OCI-M1 (cell line): ENCODE results near the gene PDE7B.
A peak's percentile ranks its signal among the peaks of the same experiment; 100 is the strongest.
"Not testable (repeated sequence)": the region's sequence is repeated elsewhere in the genome, so short reads cannot be mapped to it uniquely, and the experiment has no call there.

ENCODE experiments used
- DNase-seq: peaks from one replicate; lab custom pipeline; 2025; lab: John Stamatoyannopoulos, UW

The PDE7B gene

DNA sequence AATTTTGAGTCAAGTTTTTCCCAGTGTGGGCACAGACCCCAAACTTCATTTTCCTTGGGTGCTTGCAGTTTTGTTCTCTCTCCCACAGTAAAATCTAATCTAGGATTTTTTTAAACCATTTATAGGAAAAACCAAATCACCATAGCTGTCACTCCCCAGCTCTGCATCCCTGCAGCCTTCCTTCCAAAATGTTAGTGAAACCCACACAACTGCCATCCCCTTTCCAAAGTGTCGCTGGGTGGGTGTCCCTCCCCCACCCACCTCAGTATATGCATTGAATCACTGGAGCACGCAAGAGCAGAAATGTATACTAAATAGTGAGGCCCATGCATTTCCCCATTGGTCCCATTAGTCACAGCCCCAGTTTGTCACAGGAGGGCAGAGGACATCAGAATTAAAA, 260.3 kb downstream of the PDE7B start:
- DNase-seq: no peak

DNA sequence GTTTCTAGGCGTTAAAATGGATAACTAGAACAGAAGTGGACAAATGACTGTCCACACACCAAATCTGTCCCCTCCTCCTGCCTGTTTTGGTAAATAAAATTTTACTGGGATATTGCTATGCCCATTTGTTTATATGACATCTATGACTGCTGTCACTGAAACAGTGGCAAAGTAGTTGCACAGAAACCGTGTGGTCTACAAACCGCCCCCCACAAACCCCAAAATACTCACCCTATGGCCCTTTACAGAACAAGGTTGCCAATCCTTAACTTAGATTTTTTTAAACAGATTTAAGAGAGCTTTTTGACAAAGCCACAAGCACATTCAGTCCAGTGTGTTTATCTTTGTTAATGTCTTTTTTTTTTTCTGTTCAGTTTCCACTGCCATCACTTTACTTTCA, 260.8 kb downstream of the PDE7B start:
- DNase-seq: no peak

DNA sequence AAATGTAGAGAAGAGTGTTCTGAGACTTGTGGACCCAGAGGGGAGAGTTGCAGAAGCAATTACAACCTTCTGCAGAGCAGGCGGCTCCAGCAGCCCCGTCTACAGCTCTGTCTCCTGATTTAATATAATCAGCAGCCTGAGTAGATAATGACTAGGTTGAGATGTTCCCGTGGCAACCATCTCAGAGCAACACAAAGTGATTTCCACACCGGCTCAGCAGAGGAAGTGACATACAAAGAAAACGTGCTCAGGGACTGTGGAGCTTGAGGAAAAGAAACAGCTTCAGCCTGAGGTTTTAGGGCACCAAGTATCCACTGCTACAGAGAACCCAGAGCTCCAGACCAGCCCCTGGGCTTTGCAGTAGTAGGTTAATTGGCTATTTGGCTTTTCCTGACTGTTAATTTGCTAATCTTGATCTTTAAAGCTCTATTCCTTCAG, 262.3 kb downstream of the PDE7B start:
- peak; percentile 79 for DNase-seq

DNA sequence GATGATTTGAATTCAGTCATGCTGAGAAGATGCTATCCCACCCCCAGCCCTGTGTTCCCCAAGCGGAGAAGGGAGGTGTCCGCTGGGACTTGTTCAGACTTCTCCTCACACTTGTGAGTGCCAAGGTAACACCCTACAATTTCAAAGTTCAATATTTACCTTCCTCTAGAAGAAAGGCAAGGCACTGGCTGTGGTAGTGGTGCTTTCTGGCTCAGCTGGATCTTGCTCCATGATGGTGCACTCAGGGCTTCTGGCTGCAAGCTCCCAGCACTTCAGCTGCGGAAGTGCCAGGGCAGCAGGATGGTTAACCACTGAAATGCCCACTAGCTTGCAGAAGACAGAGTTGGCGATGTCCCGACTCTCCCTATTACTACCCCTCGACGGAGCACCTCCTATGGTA, 263.2 kb downstream of the PDE7B start:
- no peak for DNase-seq

DNA sequence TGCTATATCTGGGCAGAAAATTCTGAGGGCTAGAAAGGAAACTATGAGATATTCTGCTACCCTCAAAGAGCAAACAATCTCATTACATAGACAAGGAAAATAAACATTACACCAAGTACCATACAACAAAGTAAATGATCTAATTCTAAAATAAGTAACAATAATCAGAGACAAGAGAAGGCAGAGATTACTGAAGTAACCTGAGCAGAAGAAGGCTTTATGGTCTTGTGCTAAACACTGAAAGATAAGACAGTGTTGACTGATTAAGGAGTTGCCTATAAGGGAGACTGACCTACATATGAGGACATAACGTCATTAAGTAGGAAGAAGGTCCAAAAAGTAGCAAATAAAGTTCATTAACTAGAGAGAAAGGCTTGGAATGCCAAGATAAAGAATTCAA, 264.4 kb downstream of the PDE7B start:
- no peak for DNase-seq

DNA sequence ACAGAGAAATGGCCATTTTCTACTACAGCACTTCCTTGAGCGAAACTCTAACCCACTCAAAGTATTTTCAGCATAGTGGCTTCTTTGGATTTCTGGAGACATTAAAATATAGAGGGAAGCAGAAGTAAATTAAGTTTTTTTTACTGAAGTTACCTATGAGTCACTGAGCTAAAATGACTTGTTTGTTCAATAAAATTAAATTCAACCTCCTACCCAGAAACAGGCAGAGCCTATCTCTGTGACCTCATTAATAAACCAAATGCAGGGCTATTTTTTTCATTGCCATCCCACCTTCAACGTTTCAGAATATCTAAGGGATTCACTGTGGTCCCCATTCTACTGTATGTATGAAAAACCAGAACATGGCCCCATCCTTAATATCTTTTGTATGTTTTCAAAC, 265.6 kb downstream of the PDE7B start:
- DNase-seq: no peak

DNA sequence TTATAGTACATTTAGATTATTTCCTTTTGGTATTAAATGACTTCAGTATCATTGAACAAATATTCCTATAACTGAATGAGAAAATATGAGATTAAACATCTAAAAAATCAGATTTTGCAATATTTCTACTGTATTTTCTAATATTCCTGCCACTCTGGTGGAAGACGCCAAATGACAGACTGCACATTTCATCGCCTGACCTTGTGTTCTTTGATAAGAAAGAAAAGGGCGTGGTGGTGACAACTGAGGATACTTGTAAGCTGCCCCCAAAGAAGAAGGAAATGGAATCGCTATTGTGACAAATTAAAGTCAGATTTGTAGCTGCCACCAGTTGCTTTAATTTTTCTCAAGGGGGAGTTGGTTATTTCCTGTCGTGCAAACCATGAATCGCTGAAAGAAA, 267.3 kb downstream of the PDE7B start:
- peak; percentile 70 for DNase-seq

DNA sequence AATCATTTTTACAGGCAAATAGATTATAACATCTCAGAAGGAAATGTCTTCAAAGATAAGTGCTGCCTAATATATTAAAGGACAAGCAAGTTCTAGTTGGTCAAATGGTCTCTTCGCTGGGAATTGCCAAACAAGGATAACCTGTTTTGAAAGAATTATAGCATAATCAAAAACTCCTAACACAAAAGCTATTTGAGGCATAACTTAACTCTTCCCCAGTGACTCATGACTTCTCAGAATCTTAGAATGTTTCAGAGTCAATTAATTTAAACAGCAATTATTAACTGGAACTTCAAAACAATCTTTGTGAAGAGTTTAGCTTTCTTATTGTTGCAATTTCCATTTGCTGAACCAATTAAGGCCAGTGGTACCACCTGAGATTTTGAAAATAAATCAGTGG, 272.0 kb downstream of the PDE7B start:
- DNase-seq: no peak

DNA sequence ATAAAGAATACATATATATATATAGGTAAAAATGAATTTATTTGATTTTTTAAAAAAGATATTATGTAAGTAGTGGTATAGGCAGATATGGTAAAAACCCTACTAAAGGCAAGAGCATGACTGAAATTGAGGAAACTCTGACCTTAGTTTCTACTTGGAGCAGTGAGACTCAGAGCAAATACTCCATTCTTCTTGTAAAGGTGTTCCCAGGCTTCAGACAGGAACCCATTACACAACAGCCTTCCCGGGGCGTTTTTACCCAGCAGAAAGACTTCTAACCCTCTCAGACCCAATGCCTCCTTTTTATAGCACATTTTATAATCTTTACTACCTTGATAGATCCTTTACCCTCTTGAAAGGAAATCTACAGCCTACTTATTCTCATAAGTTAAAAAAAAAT, 274.1 kb downstream of the PDE7B start:
- no peak for DNase-seq

DNA sequence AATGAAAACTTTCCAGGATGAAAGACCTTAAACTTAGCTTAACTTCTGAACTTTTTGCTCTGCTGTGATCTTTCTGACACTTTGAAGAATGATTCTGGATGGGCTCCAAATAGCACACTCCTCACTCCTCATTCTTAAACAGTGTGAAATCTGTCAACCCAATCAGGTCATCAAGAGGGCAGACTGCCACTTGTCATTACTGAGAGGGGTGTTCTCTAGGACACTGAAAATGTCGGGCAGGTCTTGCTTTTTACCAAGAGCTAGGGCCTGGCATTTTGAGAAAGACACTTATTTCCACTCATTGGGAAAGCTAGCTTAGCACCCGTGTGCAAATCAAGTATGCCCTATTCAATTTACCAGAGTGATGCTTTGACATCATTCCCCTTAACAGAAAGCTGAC, 276.4 kb downstream of the PDE7B start:
- no peak for DNase-seq

DNA sequence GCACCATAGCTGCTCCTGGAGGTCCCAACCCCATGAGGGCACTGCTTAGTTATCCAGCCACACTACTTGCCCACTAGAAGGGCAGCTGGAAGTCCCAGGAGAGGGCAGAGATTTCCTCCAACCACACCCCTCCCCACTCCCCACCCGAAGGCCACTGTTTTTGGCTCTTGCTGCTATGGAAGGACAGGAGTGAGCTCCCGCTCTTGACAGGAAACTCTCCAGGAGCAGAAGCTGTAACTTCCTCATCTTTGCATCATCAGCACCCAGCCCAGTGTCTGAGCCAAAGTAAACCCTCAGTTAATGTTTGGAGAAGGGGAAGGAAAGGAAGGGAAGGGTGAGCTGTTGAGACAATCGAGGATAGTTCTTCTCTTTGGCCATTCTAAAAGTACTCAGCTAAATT, 277.9 kb downstream of the PDE7B start:
- DNase-seq: no peak

DNA sequence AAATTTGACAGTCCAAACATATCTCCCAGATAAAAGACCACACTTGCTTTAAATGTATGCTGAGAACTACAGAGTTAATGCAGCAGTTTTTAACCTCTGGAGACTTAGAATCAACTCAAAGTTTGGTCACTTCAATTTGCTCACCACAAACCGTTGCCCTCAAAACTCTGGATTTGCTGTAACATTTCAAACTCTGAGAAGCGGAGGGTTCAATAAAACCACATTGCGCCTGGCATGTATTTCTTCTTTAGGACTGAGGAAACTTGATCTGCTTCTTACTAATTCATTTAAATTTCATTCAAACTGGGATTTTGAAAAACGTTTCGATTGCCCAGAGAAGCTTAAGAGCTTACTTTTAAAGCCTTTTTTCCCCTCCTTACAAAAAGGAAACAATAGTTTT, 282.8 kb downstream of the PDE7B start:
- no peak for DNase-seq

DNA sequence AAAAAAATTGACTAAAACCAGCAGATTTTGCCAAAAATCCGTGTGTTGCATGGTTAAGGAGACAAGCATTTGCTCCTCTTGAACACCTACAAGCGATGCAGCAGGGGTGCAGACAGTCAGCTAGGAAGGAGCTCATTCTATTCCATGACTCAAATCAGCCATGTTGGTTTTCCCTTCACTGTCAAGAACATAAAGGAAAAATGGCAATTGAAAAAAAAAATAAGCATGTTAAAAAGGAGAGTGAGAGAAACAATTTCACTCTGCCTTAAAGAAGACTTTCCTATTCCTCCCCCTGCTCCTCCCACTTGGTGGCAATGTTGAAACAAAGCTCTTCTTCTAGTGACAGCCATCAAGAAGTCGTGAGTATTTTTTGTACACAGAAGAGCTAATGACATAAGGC, 283.2 kb downstream of the PDE7B start:
- DNase-seq: peak; percentile 38

DNA sequence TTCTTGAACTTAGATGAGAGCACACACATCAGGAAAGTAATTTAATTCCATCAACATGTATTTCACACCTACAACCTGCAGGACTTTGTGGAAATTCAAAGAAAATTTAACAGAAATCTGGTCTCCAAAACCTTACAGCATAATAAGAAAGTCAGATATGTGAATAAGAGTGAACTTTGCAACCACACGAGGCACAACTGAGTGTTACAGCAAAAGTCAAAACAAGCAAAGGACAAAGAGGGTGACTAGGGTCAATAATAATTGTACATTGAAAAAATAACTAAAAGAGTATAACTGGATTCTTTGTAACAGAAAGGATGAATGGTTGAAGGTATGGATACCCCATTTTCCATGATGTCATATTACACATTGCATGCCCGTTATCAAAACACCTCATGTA, 284.8 kb downstream of the PDE7B start:
- no peak for DNase-seq

DNA sequence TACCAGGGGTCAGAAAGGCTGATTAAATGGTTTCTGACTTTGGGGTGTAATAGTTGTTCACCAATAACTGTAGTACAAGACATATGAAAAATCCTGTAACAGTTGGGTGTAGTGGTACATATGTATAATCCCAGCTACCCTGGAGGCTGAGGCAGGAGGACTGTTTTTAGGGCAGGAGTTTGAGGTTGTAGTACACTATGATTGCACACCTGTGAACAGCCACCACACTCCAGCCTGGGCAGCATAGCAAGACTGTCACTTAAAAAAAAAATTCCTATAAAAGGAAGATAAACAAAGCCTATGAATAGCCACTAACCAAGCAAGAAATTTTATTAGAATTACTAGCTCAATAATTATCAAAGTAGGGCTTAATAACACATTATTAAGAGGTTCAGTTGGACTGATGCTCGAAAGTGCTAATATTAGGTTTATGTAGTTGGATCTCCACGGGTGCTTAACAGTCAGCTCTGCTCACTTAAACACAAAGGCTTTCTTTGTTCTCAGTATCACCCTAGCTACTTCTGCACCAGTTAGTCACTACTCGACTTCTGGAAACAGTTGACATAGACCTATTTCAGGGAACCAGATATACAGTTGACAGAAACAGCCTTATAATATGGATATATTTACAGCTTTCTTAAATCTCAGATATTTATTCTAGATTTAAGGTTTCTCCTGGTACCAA, 285.6 kb downstream of the PDE7B start:
- peak; percentile 10 for DNase-seq

DNA sequence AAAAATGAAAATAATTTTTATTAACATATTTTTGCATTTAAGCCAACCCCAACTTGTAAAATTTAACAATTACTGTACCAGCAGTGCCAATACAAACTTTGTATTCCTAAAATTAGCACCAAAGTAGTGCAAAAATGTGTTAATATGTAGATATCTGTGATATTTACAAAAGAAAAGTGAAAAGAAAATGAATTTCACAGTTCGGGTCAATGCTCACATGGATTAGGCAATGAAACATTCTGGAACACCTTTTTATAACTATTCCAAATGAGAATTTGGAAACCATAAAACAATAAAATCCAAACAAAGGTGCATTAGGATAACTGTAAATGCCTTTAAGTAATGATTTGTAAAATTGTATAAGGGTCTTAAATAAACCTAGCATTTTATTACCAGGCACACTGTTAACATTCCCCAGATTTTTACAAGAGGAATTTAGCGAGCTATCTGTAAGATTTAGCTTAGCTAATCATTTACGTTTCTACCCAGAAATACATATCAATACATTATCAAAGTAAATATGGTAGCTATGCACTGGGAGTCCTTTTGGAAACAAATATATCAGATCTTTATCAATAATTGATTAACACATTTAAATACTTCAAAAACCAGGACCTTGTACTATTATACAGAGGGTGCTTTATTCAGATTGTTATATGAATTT, 286.4 kb downstream of the PDE7B start:
- DNase-seq: no peak

DNA sequence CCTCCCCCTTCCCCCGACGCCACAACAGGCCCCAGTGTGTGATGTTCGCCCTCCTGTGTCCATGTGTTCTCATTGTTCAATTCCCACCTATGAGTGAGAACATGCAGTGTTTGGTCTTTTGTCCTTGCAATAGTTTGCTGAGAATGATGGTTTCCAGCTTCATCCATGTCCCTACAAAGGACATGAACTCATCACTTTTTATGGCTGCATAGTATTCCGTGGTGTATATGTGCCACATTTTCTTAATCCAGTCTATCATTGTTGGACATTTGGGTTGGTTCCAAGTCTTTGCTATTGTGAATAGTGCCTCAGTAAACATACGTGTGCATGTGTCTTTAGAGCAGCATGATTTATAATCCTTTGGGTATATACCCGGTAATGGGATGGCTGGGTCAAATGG, 287.6 kb downstream of the PDE7B start:
- not testable (repeated sequence) for DNase-seq

DNA sequence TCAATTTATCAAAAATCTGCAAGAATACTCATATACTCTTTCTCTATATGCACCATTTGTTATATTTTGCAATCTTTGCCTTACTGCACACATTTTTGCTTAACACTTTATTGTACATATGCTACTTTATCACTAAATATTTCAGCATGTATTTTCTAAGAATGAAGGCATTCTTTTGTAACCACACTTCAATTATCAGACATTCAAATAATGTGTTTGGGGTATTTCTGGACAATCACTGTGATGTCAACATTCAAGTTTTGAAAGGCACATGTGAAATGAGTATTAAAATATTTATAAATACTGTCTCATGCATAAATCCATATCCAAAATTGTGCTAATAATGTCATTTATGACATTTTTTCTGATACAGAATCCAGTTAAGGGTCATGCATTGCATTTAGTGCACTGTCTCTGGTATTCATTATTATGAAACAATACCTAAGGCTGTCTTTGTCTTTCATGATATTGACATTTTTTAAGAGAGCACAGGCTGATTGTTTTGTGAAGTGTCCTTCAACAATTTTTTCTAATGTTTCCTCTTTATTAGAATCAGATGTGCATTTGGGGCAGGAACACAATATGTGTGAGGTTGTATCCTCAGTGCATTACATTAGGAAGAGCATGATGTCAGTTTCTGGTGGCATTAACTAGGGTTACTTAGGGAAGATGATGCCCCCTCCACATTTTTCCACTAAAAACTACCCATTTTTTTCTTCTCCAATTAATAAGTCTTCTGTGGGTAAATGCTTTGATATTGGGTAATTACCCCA, 292.9 kb downstream of the PDE7B start:
- no peak for DNase-seq

DNA sequence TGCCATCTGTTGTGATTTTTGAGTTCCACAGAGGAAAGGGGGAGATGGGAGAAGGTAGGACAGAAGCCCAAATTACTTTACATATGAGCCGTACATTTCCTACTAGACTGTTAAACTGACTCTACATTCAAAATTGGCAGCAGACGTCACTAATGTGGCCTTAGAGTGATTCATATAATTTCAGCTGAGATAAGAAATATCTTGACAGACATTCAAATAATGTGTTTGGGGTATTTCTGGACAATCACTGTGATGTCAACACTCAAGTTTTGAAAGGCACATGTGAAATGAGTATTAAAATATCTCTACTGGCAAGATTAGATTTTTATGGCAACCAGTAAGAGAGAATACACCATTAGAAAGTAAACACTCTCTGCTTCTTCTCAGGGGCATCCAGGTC, 294.6 kb downstream of the PDE7B start:
- DNase-seq: no peak

DNA sequence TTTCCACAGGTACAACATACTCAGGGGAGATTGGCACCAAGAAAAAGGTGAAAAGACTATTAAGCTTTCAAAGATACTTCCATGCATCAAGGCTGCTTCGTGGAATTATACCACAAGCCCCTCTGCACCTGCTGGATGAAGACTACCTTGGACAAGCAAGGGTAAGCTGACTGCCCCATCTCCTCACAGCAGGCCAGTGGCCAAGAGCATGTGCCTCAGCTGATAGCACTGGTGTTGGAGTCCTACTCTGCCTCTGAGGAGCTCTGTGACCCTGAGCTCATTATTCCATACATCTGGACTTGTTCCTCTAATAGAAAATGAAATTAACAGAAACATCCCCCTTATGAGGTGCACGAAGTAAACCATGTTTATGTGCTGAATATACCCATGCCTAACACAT, 295.8 kb downstream of the PDE7B start:
- DNase-seq: no peak

DNA sequence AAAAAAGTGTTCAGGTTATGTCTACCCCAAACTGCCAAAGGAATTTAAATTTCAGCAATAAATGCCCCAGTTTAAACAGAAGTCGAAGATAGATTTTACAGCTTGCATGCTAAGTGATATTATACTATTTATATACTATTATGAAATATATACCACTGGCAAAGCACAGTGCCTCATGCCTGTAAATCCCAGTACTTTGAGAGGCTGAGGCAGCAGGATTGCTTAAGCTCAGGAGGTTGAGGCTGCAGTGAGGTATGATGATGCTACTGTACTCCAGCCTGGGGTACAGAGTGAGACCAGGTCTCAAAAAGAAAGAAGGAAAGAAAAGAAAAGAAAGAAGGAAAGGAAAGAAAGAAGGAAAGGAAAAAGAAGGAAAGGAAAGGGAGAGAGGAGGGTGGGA, 296.6 kb downstream of the PDE7B start:
- DNase-seq: no peak

DNA sequence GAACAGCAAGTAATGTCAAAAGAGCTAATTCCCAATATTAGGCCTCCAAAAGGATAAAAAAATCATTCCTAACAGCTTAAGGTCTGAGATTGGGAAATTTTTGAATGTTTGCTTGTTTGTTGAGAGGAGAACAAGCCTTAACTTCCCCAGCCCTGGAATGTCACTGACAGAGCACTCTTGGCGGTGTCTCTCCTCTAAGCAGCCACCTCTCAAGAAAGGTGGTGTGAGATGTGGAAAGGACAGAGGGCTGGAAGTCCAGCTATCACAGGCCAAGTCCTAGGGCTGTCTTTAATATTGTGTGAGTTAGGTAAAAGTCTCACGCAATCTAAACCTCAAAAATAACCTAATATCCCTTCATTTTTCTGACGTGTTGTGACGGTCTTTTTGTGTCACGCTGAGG, 297.0 kb downstream of the PDE7B start:
- no peak for DNase-seq

DNA sequence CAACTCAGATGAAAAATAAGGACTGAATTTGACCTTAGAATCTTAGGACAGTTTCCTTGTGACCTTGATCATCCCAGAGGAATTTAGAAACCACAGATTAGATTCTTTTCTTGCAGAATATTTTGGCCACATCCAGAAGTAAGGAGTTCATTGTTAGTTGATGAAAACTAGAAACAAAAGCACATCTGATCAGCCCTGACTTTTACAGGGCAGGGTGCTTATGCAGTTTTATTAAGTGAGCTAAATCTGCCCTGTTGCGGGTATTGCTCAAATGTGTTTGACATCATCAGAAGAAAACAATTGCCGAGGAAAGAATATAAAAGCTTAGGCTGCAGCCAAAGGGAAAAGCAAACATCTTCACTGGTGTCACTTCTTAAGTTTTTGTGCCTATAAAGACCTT, 297.8 kb downstream of the PDE7B start:
- DNase-seq: no peak
